Fibroblast of villous mesenchyme (primary cell): Measurements from ENCODE around the gene SPN. TPM values are rescaled to one million over a fixed set of nuclear protein-coding genes. Genes with fewer than 3 reads are reported as not detected.
"Not testable (repeated sequence)": the region's sequence is repeated elsewhere in the genome, so short reads cannot be mapped to it uniquely, and the experiment has no call there.

Experiments used
- DNase-seq: peaks from one replicate; pipeline ENCODE4 v3.0.0-alpha.2; 2010; ENCODE audit warnings: low read depth
- H3K4me3 ChIP-seq: 2 replicates; pipeline ENCODE4 v1.5.1; 2011; ENCODE audit warnings: low read depth, mild to moderate bottlenecking, low read length
- total RNA-seq: library from RNA; depleted of rRNA; stranded (reverse); fragments of >200 nt; gene quantifications from 2 replicates; pipeline ENCODE4 v1.2.3, GENCODE V29; 2012
- TF ChIP-seq, protein P1 (sequence below): IDR thresholded peaks from 2 replicates; pipeline ENCODE4 v1.5.1; 2012; ENCODE audit warnings: low read depth, mild to moderate bottlenecking, low read length; ENCODE audit not compliant: insufficient read depth

The SPN gene
- total RNA-seq, 1 donor: not detected

DNA sequence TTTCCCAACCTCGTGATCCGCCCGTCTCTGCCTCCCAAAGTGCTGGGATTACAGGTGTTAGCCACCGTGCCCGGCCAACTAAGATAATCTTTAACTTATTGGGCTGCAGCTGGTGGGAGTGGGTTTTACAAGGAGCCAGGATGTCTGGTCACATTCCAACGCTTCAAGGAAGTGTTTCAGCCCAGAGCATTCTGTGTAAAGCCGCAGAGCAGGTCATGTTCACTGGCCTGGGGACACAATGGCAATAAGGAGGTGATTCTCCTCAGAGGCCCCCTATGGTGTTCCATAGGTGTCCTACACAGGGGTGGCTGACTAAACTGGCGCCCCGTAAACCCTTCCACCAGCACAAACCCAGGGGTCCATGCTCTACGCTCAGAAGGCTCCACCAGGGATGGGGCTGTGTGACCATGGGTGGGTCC is 17.1 kb downstream of the SPN start:
- H3K4me3 ChIP-seq: peak overlapping the region; percentile 82
- TF ChIP-seq, protein P1, sequence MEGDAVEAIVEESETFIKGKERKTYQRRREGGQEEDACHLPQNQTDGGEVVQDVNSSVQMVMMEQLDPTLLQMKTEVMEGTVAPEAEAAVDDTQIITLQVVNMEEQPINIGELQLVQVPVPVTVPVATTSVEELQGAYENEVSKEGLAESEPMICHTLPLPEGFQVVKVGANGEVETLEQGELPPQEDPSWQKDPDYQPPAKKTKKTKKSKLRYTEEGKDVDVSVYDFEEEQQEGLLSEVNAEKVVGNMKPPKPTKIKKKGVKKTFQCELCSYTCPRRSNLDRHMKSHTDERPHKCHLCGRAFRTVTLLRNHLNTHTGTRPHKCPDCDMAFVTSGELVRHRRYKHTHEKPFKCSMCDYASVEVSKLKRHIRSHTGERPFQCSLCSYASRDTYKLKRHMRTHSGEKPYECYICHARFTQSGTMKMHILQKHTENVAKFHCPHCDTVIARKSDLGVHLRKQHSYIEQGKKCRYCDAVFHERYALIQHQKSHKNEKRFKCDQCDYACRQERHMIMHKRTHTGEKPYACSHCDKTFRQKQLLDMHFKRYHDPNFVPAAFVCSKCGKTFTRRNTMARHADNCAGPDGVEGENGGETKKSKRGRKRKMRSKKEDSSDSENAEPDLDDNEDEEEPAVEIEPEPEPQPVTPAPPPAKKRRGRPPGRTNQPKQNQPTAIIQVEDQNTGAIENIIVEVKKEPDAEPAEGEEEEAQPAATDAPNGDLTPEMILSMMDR: no peak
- peak; percentile 45 for DNase-seq

DNA sequence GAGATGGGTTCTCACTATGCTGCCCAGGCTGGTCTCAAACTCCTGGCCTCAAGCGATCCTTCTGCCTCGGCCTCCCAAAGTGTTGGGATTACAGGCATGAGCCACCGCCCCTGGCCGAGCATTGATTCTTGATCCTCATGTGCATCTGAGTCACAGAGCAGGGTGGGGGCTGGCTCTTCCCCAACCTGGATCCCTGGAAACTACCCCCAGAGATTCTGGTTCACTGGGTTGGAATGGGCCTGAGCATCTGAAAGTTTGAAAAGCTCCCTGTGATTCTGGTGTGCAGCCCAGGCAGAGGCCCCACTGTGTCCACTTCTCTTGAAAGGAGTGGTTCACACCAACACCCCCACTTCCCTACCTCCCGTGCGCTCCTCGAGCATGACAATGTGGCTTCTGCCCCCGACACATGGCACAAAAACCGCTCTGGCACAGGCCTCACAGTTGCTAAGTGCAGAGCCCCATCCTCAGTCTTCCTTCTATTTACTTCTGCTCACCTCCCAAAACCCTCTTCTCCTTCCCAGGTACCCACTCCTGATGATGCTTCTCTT is 20.6 kb downstream of the SPN start:
- H3K4me3 ChIP-seq: no peak overlapping the region
- DNase-seq: no peak

DNA sequence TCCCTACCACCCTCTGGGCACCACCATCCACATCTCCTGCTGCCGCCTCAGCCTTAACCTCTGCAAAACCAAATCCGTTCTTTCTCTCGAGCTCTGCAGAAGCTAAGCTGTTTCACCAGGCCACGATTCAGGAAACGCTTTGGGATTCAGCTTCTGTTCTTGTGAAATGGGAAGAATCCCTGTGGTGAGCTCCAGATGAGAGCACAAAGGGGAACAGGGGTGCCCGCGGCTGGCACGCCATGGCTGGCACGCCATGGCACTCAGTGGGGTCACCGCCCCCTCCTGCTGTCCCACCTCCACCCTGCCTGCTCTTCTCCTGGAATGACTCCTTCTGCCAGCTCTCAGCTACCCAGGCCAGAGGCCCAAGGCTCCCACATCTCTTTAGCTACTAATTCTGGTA is 21.6 kb downstream of the SPN start:
- H3K4me3 ChIP-seq: no peak overlapping the region
- no peak for DNase-seq
- TF ChIP-seq, protein P1: no peak

More for the DNA sequence above, 20.6 kb downstream of the SPN start:
- TF ChIP-seq, protein P1: no peak

DNA sequence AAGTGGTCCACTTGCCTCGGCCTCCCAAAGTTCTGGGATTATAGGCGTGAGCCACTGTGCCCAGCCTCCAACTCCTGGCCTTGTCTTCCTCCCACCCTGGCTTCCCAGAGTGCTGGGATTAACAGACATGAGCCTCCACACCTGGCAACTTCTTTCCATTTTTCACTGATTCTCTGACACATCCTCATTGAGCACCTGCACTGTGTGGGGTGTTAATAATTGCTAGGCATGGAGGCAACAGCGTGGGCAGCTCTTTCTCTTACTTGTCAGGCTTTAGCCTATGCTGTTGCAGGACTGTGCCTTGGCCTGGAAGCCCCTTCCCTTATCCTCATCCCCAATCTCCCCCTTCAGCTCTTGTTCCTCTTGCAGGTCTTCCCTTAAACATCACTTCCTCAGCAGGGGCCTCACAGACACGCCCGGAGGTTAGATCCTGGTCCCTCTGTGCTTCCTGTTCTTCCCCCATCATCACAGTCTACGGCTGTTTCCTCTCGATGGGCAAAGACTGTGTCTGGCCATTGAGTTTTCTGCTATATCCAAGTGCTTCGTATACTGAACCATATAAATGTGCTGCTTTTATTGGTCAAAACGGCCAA is 23.8 kb downstream of the SPN start:
- TF ChIP-seq, protein P1: no peak
- no peak for DNase-seq
- no peak overlapping the region for H3K4me3 ChIP-seq

DNA sequence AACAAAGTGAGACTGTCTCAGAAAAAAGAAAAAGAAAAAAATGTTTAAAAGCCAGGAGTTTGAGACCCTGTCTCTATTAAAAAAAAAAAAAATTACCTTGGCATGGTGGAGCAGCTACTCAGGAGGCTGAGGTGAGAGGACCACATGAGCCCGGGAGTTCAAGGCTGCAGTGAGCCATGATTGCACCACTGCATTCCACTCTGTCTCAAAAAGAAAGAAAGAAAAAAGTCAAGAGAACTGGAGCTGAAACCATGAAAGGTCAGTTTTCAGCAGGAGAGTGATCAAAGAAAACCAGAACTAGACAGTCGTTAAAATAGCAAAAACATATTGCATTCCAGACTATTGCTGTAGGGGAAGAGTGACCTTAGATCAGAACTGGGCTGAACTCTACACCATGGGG is 24.7 kb downstream of the SPN start:
- no peak overlapping the region for H3K4me3 ChIP-seq
- peak; percentile 51 for DNase-seq
- TF ChIP-seq, protein P1: no peak

DNA sequence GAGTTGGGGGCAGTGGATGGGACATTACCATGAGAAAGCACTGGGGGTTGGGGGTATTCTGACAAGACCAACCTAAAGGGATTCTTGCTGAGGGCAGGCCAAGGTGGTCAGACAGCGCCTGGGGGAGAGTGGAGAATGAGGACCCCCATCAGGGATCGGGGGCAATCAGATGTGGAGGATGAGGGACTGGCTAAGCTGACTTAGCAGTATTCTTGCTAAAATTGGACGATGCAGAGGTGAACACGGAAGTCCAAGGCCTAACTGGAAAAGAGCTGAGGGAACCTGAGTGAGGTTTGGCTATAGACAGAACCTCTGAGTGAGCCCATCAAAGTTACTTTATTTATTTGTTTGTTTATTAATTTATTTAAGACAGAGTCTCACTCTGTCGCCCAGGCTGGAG is 25.1 kb downstream of the SPN start:
- H3K4me3 ChIP-seq: no peak overlapping the region
- TF ChIP-seq, protein P1: no peak
- no peak for DNase-seq

DNA sequence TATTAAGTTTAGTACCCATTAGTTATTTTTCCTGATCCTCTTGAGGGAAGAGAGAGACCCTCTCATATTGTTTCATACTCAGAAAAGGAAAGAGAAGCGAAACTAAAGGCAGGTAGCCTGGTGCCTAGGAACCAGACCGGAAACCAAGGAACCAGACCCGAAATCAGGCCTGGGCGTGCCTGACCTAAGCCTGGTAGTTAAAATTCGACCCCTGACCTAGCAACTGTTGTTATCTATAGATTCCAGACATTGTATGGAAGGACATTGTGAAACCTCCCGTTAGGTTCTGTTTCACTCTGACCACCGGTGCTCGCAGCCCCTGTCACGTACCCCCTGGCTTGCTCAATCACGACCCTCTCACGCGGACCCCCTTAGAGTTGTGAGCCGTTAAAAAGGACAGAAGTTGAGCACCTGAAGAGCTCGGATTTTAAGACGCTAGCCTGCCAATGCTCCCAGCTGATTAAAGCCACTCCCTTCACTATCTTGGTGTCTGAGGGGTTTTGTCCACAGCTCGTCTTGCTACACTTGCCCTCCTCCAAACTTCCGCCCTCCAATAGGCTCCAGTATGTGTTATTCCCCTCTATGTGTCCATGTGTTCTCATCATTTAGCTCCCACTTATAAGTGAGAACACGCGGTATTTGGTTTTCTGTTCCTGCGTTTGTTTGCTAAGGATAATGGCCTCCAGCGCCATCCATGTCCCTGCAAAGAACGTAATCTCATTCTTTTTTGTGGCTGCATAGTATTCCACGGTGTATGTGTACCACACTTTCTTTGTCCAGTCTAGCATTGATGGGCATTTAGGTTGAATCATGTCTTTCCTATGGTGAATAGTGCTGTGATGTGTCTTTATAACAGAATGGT is 26.7 kb downstream of the SPN start:
- DNase-seq, H3K4me3 ChIP-seq: not testable (repeated sequence)

DNA sequence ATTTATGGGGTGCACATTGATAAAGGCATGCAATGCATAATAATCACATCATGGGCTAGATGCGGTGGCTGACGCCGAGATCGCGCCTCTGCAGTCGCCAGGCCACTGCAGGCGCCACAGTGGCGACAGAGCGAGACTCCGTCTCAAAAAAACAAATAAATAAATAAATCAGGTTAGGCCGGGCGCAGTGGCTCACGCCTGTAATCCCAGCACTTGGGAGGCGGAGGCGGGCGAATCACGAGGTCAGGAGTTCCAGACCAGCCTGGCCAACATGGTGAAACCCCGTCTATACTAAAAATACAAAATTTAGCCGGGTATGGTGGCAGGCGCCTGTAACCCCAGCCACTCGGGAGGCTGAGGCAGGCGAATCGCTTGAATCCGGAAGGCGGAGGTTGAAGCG is 29.6 kb downstream of the SPN start:
- DNase-seq, H3K4me3 ChIP-seq: not testable (repeated sequence)
